Inferior parietal cortex (tissue), 1 donor: ENCODE results near the gene ULK4.
"Not testable (repeated sequence)": the region's sequence is repeated elsewhere in the genome, so short reads cannot be mapped to it uniquely, and the experiment has no call there.

Source experiments
- DNase-seq: peaks from one replicate; pipeline ENCODE4 v3.0.0-alpha.2; 2016; ENCODE audit errors: extremely low spot score

Gene ULK4

GRCh38 chr3:41690766-41691563, 270.9 kb downstream of the ULK4 start:
- DNase-seq = no peak

- no peak for DNase-seq
Observed at GRCh38 chr3:41688595-41689380, 273.1 kb downstream of the ULK4 start.

DNA sequence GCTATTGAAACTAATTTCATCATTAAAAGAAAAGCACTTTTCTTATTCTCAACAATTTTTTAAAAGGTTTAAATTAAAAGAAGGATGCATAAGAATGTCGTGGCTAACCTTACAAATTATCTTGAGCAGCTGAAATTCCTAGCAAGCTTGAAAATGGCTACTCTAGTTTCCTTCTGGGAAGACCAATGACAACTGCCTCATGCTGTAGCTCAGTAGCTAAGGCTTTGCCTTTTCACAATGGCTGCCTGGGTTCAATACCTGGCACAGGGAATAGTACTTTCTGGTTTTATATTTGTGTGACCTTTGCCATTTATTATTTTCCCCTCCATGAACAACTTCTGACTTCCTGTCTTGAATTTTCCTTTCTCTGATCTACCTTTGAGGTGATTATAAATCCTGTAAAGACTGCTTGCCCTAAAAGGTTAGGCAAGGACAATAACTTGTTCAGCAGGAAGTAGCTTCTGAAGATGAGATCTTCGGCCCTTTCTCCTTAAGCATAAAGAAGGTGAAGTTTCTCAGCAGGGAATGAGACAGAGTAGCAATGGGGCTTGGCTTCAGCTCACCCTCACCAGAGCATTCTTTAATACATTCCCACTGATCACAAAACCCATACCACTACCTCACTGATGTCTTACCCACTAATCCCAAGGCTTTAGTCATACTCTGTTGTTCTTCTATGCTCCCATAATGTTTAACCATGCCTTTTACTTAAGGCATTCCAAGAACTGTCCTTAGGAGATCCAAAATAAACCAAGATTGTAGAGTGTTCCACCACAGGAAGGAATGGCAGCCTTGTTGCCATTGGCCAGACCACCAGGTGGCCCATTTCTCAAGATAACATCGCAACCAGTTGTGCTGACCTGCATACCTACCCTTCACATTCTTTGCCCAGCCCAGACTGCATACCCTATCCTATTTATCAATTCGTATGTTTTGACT, 276.8 kb downstream of the ULK4 start:
- no peak for DNase-seq

DNA sequence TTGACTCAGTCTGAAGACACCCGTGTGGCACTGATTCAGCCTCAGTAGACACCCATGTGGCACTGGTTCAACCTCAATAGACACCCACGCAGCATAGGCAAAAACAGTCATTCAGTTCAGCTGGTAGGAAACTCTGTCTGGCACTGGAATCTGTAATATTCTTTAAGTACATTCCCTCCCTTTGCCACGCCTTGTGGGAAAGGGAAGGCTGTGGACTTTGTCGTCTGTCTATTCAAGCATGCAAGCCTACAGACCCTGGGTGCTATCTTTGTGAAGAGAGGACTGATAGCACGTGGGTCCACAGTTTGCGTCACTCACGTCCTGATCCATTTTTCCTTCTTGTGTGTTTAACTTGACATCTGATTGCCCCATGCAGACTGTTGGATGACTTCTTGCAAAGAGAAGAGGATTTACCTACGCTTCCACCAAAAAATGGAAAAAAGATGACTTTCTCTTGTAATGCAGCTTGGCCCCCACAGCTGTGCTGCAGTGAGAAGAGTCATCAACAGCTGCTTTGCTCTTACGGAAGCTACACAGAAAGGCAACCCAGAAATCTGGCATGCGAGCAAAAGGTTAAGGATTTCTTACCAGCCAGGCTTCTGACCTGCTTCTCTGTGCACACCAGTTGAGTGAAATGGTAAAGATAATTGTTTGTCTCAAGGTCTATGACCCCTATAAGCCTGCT, 278.1 kb downstream of the ULK4 start:
- DNase-seq = peak; percentile 7

- no peak for DNase-seq
Observed at GRCh38 chr3:41682996-41683395, 278.9 kb downstream of the ULK4 start.

DNA sequence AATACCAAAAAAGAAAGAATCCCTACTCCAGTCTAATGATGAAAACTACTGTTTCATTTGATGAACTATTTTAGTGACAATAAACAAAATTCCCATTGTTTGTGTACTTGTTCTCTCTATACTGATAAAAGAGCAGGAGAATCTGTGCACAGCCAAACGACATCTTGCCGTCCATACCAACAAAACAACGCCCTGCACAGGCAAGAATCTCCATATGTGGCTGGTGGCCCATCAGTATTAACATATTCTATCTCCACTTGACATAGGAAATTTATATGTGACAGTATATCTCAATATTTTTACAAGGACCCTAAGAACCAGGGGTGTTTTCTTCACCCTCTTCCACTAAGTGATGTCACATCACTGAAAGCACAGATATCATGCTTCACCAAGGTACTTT, 279.5 kb downstream of the ULK4 start:
- peak; percentile 6 for DNase-seq

DNA sequence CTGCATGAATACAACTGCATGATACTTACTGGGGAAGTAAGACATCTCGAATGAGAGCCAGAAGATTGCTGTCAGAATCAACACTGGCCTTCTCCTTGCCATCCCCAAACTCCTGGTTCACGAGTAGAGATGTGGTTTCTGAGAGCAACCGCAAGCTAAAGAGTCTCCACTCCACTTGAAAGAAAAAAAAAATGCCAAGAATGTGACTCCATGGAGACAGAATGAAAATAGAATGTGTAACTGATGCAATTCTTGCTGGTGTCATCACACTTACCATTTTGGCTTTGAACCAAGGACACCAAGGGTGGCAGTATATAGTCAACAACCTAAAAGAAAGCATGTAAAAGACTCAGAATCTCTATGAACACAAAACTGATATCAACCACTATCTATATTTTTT, 280.4 kb downstream of the ULK4 start:
- DNase-seq = peak; percentile 64

DNA sequence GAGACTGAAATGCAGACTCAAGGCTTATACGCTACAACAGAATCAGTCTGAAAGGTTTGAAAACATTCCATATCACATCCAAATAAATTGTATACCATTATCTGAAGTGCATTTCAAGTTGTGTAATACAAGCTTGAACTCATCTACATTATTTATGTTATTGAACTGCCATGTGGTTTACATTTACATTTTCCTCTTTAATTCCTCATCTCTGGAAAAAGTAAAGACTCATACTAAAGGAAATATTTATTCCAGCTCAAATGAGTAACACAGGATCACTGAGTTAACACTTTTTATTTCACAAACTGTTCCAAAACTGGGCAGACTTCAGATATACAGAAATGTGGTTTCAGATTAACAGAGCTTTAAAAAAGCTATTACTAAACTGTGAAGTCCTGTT, 282.5 kb downstream of the ULK4 start:
- DNase-seq = no peak

DNA sequence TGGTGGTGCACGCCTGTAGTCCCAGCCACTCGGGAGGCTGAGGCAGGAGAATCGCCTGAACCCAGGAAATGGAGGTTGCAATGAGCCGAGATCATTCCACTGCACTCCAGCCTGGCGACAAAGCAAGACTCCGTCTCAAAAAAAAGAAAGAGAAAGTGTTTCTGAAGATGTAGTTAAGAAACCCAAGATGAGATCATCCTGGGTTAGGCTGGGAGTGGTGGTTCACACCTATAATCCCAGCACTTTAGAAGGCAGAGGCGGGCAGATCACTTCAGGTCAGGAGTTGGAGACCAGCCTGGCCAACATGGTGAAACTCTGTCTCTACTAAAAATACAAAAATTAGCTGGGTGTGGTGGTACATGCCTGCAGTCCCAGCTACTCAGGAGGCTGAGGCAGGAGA, 286.8 kb downstream of the ULK4 start:
- not testable (repeated sequence) for DNase-seq

GRCh38 chr3:41674449-41674848, 287.5 kb downstream of the ULK4 start:
- DNase-seq = no peak

DNA sequence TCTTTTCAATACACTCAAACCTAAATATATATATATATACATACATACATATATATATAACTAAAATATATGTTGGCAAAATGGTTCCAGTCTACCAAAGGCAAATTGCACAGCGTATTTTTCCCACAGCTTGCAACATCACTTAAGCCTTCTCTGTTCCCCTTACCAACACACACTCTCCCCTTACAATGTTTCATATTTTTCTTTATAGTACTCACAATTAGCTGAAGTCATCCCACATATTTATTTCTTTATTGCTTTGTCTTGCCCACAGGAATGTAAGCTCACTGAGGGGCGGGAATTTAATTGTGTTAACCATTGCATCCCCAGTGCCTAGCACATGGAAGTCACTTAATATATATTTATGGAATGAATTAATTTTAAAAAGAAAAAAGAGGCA, 288.3 kb downstream of the ULK4 start:
- no peak for DNase-seq

GRCh38 chr3:41668379-41668778, 293.5 kb downstream of the ULK4 start:
- DNase-seq = no peak

DNA sequence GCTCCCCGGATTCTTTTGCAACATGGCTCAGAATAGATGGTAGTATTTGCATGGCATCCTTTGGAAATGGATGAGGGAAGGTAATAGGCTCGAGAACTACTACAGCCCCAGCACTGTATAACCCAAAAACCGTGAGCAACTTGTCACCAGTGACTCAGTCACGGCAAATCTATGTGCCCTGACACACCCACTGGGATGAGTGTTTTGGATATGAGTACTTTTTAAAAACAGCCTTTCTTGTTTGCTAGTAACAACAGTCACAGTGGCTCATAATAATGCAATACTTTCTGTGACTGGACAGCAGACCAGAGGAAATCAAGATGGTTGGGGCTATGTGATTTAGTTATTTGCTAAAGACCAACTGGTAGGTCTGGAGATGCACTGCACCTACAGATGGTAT, 299.6 kb downstream of the ULK4 start:
- no peak for DNase-seq

DNA sequence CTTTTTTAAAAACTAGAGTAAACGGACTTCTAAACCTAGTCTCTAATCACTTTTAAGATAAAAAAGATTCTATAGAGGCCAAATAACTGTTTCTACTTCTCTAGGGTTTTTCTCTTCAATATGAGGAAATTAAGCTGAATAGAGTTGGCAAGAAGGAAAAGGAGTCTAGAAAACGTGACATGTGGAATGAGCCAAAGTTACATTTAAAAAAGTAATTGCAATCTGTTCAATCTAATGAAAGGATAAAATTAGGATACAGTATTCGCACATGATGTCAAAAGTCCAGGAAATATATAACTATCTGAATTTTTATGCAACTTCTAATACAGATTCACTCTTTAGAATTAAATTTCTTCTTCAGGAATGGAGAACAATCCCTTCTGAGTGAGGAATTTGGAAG, 300.1 kb downstream of the ULK4 start:
- DNase-seq = no peak

DNA sequence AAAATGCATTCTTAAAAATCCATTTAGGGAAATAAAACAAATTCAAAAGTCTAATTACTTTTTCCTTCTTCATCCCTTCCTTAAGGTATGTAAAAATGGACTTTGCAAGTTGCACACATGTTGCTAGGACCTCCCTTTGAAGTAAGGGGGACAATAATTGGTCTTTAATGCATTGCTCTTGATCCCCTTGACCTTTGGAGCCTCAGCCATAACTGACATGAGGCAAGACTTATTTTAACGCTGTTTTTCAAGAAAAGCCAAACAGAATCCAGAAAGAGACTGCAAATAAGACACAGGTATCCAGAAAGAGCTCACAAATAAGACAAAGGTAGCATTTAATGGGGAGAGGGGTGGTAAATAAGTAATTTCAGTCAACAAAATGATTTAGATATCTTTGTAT, 301.4 kb downstream of the ULK4 start:
- no peak for DNase-seq

- no peak for DNase-seq
Observed at GRCh38 chr3:41653571-41654239, 308.2 kb downstream of the ULK4 start.

GRCh38 chr3:41652931-41653330, 309.0 kb downstream of the ULK4 start:
- no peak for DNase-seq

GRCh38 chr3:41652506-41652905, 309.4 kb downstream of the ULK4 start:
- DNase-seq = no peak

DNA sequence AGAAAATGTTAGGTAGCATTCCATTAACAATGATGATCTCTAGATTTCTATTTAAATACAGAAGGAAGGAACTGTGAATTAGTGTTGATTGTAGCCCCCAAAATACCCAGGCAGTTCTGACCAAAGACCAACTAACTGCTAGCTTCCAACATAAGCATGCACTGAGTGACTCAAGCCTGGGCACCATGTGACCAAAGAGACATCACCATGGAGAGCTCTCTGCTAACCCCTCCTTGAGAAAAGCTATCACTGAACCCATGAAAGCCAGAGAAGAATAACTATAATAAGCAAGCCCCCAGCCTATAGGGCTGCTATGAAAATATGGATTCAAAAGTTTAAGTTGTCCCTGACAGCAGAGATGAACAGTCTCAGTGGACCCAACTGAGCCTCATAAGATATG, 310.2 kb downstream of the ULK4 start:
- no peak for DNase-seq

- DNase-seq = no peak
Observed at GRCh38 chr3:41650406-41650805, 311.5 kb downstream of the ULK4 start.
